Cerebellar nuclear complex (tissue), 1 donor: ENCODE measurements around the gene FCHO2.

Experiments
- DNase-seq, 2 experiments: peaks; one replicate each; lab custom pipeline; 2025; lab: John Stamatoyannopoulos, UW

Gene FCHO2

DNA sequence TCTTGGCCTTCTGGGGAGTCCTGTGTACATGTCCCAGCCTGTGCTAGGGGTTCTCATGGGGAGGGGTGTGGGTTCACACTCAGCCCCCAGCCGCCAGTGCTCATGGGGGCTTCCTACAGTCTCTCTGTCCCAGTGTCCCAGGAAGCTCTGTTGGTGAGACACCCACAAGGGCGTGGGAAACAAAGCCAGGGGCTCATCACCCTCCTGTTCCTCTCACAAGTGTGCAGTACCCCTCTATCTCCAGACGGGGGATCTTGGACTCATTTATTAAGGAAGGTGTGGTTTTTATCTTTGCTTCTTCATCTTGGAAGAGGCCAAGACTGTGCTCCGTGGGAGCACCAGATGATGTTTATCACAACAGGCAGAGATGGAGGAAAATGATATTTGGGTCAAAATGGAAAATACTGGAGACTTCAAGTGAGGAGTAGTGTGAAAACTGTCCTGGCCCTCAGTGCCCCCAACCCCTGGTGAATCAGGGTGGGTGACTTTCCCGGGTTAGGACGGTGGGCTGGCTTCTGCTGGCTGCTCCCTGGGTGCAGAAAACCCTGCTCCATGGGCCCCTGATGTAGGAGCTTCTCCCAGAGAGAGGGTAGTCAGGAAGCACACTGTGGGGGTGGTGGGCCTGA lies 179.7 kb downstream of the FCHO2 start:
- DNase-seq: no peak

DNA sequence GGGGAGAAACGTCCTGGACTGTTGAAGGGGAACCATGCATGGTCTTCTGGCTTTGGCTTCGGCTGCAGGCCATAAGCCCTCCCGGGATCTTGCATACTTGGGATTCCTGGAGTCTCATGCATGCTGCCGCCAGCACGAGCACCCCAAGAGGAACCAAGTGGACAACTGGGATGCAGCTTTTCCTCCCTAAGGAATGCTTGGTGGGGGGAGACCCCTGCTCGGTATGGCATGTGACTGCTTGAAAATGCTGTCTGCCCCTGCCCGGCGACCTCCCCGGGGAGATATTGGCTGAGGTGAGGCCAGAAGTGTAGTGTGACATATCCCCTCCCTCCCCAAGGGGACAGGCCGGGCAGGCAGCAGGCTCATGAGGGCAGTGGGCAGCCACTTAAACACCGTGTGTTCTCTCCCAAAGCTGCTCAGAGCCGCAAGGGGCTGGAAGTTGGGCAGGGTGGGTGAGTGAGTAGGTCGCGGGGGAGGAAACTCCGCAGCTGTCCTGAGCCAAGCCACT lies 180.3 kb downstream of the FCHO2 start:
- DNase-seq: no peak

DNA sequence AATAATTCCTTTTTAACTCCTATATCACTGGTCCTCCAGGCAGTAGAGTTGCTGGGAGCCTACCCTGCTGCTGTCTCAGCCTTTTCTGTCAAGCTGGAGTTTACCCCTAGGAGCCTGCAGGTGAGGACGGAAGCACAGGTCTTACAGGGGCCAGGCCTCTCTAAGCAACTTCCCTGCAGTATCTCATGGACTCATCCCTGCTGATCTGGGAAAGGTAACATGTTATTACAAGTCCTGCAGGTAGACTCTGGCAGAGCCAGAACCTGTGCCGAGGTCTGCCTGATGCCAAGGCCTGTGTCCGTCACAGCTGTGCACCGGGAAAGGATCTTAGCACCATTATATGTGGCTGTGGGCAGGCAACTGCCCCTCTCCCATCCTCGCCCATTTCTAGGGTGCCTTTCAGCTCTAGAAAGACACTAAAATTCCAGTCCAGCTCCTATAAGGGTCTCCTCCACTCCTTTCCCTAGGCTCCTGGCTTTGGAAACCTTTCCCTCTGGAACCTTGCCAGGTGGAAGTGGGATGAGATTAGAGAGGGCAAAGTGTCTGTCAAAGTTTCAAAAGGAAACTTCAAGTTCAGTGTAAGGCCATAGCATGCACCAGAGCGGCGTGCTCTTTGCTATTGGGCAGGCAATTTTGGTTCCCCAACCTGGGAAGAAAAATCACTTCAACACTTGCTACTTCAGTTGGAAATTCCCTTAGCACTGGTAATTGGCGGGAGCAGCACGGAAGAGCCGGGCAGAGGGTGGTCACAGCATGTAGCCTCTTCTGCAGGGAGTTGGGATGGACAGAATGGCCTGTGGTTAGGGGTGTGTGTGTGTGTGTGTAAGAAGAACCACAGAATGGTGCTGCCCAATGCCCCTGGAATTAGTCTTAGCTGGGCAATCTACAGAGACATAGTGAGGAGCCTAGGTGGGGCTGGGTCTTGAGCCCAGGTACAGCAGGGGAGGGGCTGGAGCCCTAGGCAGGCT lies 182.0 kb downstream of the FCHO2 start:
- DNase-seq: no peak

DNA sequence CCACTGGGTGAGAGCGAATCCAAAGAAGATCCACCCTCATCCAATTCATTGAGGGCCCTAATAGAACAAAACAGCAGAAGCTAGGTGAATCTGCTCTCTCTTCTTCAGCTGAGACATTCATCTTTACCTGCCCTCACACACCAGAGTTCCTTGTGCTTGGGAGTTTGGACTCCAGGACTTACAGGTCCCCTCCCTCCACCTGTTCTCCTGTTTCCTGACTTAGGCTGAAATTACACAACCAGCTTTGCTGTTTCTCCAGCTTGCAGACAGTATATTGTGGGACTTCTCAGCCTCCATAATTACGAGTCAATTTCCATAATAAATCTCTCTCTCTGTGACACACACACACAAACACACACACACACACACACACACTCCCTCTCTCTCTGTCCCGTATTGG lies 183.6 kb downstream of the FCHO2 start:
- no peak for DNase-seq
